ENCODE results near the gene MRPL18.
"Not testable (repeated sequence)": the region's sequence is repeated elsewhere in the genome, so short reads cannot be mapped to it uniquely, and the experiment has no call there.

MRPL18 gene

GRCh38 chr6:159790149-159790955 is at the start of gene MRPL18:
MRPL18 (plus strand) TSS chr6:159790467; CDS start chr6:159790588, 121 bp downstream.
- DNase-seq: peak; percentile 76

- DNase-seq: no peak
Observed at GRCh38 chr6:159742165-159742564, 48.1 kb upstream of the MRPL18 start.

GRCh38 chr6:159745081-159745480 is 45.2 kb upstream of the MRPL18 start:
- no peak for DNase-seq

DNA sequence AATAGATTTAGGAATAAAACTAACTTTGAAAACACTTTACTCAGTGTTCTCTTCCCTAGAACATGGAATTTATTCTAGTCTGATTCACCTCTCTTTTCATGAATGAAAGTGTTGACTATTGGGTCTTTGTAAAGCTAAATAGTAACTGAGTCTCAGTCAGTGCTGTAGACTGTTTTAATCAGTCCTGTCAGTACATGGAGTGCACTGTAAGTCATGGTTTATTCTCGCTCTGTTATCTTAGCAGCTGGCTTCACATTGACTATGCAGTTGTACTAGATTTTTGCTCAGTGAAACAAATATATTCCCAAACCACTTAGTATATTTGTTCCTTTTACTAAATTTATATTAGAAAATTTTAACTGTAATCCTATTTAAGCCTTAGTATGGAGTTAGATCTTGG is 43.5 kb upstream of the MRPL18 start:
- DNase-seq: no peak

GRCh38 chr6:159748127-159748526 is 42.1 kb upstream of the MRPL18 start:
- not testable (repeated sequence) for DNase-seq

GRCh38 chr6:159751448-159751847 is 38.8 kb upstream of the MRPL18 start:
- no peak for DNase-seq

DNA sequence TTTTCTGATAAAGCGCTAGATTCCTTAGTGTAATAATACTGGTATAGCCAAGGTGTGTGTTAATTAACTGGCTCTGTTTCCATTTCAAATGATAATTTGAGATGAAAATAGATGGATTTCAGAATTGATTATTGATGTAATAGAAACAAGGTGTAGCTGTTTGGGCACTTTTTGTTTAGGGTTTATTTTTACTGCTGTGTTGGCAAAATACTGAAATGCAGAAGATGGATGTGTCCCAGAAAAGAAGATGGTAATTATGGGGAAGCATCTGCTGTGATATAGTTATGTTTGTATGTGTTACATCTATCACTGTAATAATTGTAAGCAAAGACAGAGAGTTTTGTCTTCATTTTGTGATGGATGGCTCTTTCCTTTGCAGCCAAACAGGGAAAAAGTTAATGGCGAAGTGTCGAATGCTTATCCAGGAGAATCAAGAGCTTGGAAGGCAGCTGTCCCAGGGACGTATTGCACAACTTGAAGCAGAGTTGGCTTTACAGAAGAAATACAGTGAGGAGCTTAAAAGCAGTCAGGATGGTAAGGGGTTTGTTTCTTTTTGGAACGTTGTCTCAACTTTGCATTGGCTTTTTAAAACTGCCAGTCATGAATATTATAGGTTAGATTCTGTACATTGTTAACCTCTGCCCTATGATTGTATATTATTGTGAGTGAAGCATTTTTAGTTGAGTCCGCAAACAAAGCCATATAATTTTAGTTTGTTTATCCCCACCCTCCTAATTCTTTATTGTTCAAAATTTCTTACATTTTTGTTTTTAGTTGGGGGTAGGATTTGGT is 37.0 kb upstream of the MRPL18 start:
- no peak for DNase-seq

GRCh38 chr6:159754401-159754800 is 35.9 kb upstream of the MRPL18 start:
- no peak for DNase-seq

GRCh38 chr6:159754959-159755914 is 35.0 kb upstream of the MRPL18 start:
- DNase-seq: no peak

DNA sequence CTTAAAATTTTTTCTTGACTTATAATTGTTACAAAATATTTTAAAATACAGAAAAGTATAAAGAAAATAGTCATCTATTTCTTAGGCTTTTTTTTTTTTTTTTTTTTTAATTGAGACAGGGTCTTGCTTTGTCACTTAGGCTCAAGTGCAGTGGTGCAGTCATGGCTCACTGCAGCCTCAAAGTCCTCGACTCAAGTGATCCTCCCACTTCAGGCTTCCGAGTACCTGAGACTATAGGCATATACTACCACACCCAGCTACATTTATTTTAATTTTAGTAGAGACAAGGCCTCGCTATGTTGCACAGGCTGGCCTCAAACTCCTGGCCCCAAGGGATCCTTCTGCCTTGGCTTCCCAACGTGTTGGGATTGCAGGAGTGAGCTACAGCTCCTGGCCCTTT is 33.8 kb upstream of the MRPL18 start:
- DNase-seq: no peak

DNA sequence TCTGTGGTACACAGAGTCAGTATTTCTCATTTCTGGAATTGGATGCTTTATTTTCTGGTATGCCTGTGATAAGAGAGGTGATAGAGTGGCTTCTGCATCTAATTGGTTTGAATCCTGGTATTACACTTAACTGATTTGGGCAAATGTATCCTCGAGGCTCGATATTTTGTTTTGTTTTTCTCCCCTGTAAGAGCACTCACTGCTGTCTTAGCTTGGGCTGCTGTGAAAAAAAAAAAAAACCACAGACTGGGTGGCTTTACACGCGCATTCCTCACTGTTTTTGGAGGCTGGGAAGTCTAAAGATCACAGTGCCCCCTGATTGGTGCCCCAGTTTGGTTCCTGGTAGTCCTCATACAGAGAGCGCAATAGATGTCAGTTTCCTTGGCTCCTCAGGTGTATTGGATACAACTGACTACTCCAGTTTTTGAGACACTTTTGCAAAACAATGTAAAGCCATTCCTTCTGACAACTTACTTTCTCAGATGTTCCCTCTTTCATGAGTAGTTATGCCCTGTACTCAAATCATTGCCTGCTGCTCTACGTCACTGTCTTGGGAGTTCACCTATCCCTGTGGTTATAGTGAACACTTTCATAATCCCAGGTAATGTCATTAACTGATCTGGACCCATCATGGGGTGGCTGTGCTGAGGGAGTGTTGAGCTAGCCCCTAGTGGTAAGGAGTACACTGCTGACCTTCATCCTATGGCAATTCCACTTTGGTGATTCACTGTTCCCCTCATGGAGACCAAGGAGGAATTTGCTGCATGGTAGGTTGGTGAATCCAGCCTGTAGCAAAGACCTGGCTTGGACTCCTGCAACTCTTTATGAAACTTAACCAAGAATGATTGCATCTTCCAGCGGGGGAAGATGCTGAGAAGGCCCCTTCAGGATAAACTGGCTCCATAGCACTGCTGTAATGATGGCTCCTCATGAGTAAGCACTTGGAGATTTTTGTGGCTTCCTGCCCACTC is 32.0 kb upstream of the MRPL18 start:
- no peak for DNase-seq

DNA sequence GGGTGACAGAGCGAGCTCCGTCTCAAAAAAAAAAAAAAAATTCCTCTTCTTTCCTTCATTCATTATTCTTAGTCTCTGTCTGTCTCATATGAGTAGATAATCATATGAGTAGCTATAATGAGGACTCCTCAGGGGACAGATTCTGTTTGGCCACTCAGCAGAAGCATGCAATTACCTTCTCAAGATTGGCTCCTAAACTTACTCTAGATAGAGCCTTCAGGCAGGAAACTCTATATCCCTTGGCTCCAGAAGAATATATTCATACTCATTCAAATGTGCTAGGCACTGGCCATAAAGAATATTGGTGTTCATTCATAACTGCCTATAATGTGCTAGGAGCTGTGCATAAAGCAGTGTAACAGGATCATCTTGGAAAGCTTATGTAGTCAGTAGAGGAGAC is 30.6 kb upstream of the MRPL18 start:
- DNase-seq: no peak

DNA sequence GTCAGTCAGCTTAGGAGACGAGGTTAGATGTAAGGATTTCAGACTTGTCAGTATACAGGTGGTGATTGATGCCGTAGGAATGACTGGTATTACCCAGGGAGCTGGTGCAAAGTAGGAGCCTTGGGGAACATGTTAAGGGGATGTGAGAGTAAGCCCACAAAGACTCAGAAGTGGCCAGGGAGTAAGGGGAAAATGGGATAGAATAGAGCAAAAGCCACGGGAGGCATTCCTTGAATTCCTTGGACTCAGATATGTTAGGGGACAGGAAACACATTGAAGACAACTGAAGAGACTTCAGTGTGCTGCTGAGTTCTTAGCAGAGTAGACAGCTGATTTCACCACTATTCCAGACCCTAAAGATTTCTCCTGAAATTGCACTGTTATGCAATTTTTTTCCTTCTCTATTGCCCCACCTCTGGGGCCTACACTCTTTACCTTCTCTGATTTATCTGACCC is 29.6 kb upstream of the MRPL18 start:
- no peak for DNase-seq

GRCh38 chr6:159761129-159761872 is 29.0 kb upstream of the MRPL18 start:
- DNase-seq: no peak

DNA sequence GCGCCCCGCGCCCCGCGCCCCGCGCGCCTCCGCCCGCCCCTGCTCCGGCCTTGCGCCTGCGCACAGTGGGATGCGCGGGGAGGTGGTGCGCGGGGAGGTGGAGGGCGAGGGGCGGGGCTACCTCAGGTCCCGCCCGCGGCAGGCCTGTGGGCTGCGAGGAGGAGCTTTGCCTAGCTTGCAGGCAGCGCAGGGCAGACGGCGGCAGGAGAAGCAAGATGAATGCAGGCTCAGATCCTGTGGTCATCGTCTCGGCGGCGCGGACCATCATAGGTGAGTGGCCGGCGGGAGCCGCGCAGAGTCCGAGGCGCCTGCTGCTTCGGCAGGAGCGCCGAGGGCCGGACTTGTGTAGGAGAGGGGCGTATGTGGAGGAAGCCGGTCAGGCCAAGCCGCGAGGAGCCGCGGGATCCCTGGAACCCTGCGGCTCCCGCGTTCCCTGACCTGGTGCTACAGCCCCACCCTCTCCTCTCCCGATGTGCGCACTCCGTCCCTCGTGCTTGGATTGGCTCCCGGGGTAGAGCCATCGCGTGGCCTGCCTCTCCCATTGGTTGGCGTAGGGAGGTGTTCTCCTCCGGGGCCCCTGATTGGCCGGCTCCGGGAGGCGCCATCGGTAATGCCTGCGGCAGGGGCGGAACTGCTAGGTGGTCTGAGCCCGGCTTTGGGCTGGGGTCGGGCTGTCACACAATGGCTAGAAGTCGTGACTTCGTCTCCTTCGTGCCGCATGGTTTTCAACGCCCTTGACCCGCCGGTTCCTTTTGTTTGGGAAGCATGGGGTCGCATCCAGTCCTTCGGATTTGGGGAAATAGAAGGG is 28.2 kb upstream of the MRPL18 start, which contains the start of gene ACAT2:
Gene ACAT2, plus strand, starts transcription at position 173 of the 808 bp plus-strand sequence. Its CDS starts 43 bp downstream, at position 216.
- DNase-seq: peak; percentile 87

GRCh38 chr6:159762681-159763293 is 27.5 kb upstream of the MRPL18 start:
- DNase-seq: no peak

DNA sequence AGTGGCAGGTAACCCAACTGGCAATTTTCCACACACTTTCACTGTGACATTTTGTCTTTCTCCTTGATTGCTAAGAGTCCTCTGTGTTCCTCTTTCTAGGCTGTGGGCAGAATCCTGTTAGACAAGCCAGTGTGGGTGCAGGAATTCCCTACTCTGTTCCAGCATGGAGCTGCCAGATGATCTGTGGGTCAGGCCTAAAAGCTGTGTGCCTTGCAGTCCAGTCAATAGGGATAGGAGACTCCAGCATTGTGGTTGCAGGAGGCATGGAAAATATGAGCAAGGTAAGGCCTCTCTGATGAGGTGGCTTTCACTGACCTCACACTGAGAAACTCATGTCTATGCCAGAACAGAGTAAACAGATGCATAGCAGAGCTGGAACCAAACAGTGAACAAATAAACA is 23.4 kb upstream of the MRPL18 start:
- no peak for DNase-seq

- DNase-seq: no peak
Observed at GRCh38 chr6:159769470-159769869, 20.8 kb upstream of the MRPL18 start.

DNA sequence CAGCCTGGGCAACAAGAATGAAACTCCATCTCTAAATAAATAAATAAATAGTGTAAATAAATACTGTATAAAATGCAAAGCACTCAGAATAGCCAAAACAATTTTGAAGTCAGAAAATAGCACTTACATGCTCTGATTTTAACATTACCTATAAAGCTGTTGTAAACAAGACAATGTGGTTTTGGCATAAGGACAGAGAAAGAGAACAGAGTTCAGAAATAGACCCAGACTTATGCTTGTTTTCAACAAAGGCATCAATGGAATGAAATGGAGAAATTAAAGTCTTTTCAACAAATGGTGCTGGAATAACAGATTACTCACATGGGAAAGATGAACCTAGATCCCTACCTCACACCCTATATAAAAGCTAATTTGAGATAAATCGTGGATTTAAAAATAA is 18.1 kb upstream of the MRPL18 start:
- no peak for DNase-seq

Data from activated CD4-positive, alpha-beta T cell treated with anti-CD3 and anti-CD28 coated beads for 1 hour (primary cell).